HG02588 (cell line): ENCODE results near the gene ZNF385C.

Experiments
- ATAC-seq: cut with Tn5 transposase; IDR thresholded peaks from one replicate; pipeline ENCODE4 v1.9.1; 2021; ENCODE audit warnings: mild to moderate bottlenecking, moderate library complexity; ENCODE audit not compliant: unreplicated experiment

The ZNF385C gene

GRCh38 chr17:42125565-42125964 is 27.3 kb upstream of the ZNF385C start:
- ATAC-seq: no peak

- ATAC-seq: no peak
Measured at GRCh38 chr17:42124256-42124655, 26.0 kb upstream of the ZNF385C start.

GRCh38 chr17:42122371-42123303 is 24.4 kb upstream of the ZNF385C start, which contains the start of gene HSPB9:
Gene HSPB9, plus strand, starts transcription at chr17:42122804. Its CDS starts 47 bp downstream, at chr17:42122851.
- ATAC-seq: no peak

- peak; percentile 56 for ATAC-seq
Measured at GRCh38 chr17:42120770-42121769, 22.8 kb upstream of the ZNF385C start, which contains the start of gene KAT2A. Gene KAT2A, minus strand, starts transcription at chr17:42121367. Its CDS starts 63 bp downstream, at chr17:42121304.

GRCh38 chr17:42120161-42120769 is 22.0 kb upstream of the ZNF385C start:
- no peak for ATAC-seq

GRCh38 chr17:42119301-42119700 is 21.0 kb upstream of the ZNF385C start:
- ATAC-seq: no peak

- ATAC-seq: no peak
Measured at GRCh38 chr17:42118545-42118944, 20.3 kb upstream of the ZNF385C start.

GRCh38 chr17:42118126-42118510 is 19.8 kb upstream of the ZNF385C start:
- no peak for ATAC-seq

- no peak for ATAC-seq
Measured at GRCh38 chr17:42117397-42118125, 19.3 kb upstream of the ZNF385C start.

- no peak for ATAC-seq
Measured at GRCh38 chr17:42116705-42117396, 18.6 kb upstream of the ZNF385C start.

GRCh38 chr17:42114118-42114517 is 15.8 kb upstream of the ZNF385C start:
- no peak for ATAC-seq

- no peak for ATAC-seq
Measured at GRCh38 chr17:42113293-42114069, 15.2 kb upstream of the ZNF385C start.

- peak; percentile 50 for ATAC-seq
Measured at GRCh38 chr17:42112552-42113176, 14.4 kb upstream of the ZNF385C start, which contains the start of gene DHX58. Gene DHX58, minus strand, starts transcription at chr17:42112714. Its CDS starts 822 bp downstream, at chr17:42111892.

GRCh38 chr17:42111871-42112551 is 13.7 kb upstream of the ZNF385C start:
- peak; percentile 12 for ATAC-seq

GRCh38 chr17:42111265-42111636 is 13.0 kb upstream of the ZNF385C start:
- ATAC-seq: no peak

- no peak for ATAC-seq
Measured at GRCh38 chr17:42110301-42111264, 12.3 kb upstream of the ZNF385C start.
